Measurements from ENCODE around the gene AASS. TPM values are rescaled to one million over a fixed set of nuclear protein-coding genes. Genes with fewer than 3 reads are reported as not detected.

Gene AASS
- total RNA-seq, 4 donors from 2014 or later = 7.9 to 20.6 (median 15.5) TPM

- Histone ChIP-seq H3K36me3 (no peaks in the 10 kb centered on the region), H3K9me3 (no peaks in the 10 kb centered on the region), H3K27ac (no peak overlapping the region), H3K4me3 (no peak overlapping the region), H3K4me1 (no peaks in the 10 kb centered on the region), H3K27me3 (no peaks in the 10 kb centered on the region)
- no peak for DNase-seq (ENCODE audit: low spot score in 2 of 2)
- TF ChIP-seq CTCF (IDR thresholded peaks at IDR 0.05) (no peak), EP300 (IDR thresholded peaks at IDR 0.05) (no peak), POLR2A (IDR thresholded peaks at IDR 0.05) (no peak), POLR2AphosphoS5 (IDR thresholded peaks at IDR 0.05) (no peak)
- 27% methylated on average over 1 of the region's 1 CpG for WGBS
Observed at GRCh38 chr7:122166740-122167139, 22.7 kb upstream of the AASS start.

- Histone ChIP-seq H3K27me3 (no peaks in the 10 kb centered on the region), H3K9me3 (no peaks in the 10 kb centered on the region), H3K36me3 (no peaks in the 10 kb centered on the region), H3K4me1 (no peaks in the 10 kb centered on the region), H3K4me3 (no peak overlapping the region), H3K27ac (no peak overlapping the region)
- WGBS = 54% methylated on average over 3 of the region's 3 CpGs
- TF ChIP-seq EP300 (IDR thresholded peaks at IDR 0.05) (no peak), POLR2A (IDR thresholded peaks at IDR 0.05) (no peak), POLR2AphosphoS5 (IDR thresholded peaks at IDR 0.05) (no peak), CTCF (IDR thresholded peaks at IDR 0.05) (no peak)
- no peak for DNase-seq (ENCODE audit: low spot score in 2 of 2)
Observed at GRCh38 chr7:122166275-122166674, 22.2 kb upstream of the AASS start.

- no peaks in the 10 kb centered on the region for H3K36me3 ChIP-seq
- no peaks in the 10 kb centered on the region for H3K9me3 ChIP-seq
- 10% methylated on average over 3 of the region's 3 CpGs for WGBS
- H3K4me1 ChIP-seq = no peaks in the 10 kb centered on the region
- H3K4me3 ChIP-seq = no peak overlapping the region
- no peak overlapping the region for H3K27ac ChIP-seq
- no peaks in the 10 kb centered on the region for H3K27me3 ChIP-seq
- no peak for TF ChIP-seq EP300 (IDR thresholded peaks at IDR 0.05)
- DNase-seq (ENCODE audit: low spot score in 2 of 2) = no peak
Observed at GRCh38 chr7:122161628-122162027, 17.6 kb upstream of the AASS start.

- Histone ChIP-seq H3K27ac (no peak overlapping the region), H3K4me1 (no peaks in the 10 kb centered on the region), H3K36me3 (no peaks in the 10 kb centered on the region), H3K9me3 (no peaks in the 10 kb centered on the region), H3K27me3 (no peaks in the 10 kb centered on the region), H3K4me3 (no peak overlapping the region)
- WGBS = 76% methylated on average over 2 of the region's 2 CpGs
- DNase-seq (ENCODE audit: low spot score in 2 of 2) = no peak
- TF ChIP-seq POLR2AphosphoS5 (IDR thresholded peaks at IDR 0.05) (no peak), CTCF (IDR thresholded peaks at IDR 0.05) (no peak), EP300 (IDR thresholded peaks at IDR 0.05) (no peak)
Observed at GRCh38 chr7:122155566-122155965, 11.5 kb upstream of the AASS start.

GRCh38 chr7:122148878-122149277 lies 4.8 kb upstream of the AASS start:
- no peak for DNase-seq (ENCODE audit: low spot score in 2 of 2)
- no peak for TF ChIP-seq POLR2A (IDR thresholded peaks at IDR 0.05)
- no peak for TF ChIP-seq POLR2AphosphoS5 (IDR thresholded peaks at IDR 0.05)
- TF ChIP-seq CTCF (IDR thresholded peaks at IDR 0.05) = no peak
- TF ChIP-seq EP300 (IDR thresholded peaks at IDR 0.05) = no peak
- H3K27ac ChIP-seq = no peak overlapping the region
- no peaks in the 10 kb centered on the region for H3K4me1 ChIP-seq
- H3K9me3 ChIP-seq = no peaks in the 10 kb centered on the region
- H3K27me3 ChIP-seq = no peaks in the 10 kb centered on the region
- no peak overlapping the region for H3K4me3 ChIP-seq
- 38% methylated on average over 2 of the region's 2 CpGs for WGBS
- no peaks in the 10 kb centered on the region for H3K36me3 ChIP-seq

- H3K36me3 ChIP-seq = no peaks in the 10 kb centered on the region
- WGBS = 63% methylated on average over 3 of the region's 3 CpGs
- no peaks in the 10 kb centered on the region for H3K9me3 ChIP-seq
- no peaks in the 10 kb centered on the region for H3K27me3 ChIP-seq
- H3K4me1 ChIP-seq = peaks cover 3% of the 10 kb centered on the region
- no peak overlapping the region for H3K27ac ChIP-seq
- no peak for DNase-seq (ENCODE audit: low spot score in 2 of 2)
- H3K4me3 ChIP-seq = no peak overlapping the region
- no peak for TF ChIP-seq EP300 (IDR thresholded peaks at IDR 0.05)
- no peak for TF ChIP-seq POLR2AphosphoS5 (IDR thresholded peaks at IDR 0.05)
- TF ChIP-seq POLR2A (IDR thresholded peaks at IDR 0.05) = no peak
- no peak for TF ChIP-seq CTCF (IDR thresholded peaks at IDR 0.05)
Observed at GRCh38 chr7:122148081-122148480, 4.0 kb upstream of the AASS start.
